CD4-positive, alpha-beta T cell (primary cell): ENCODE measurements around the gene SIL1. TPM values are rescaled to one million over a fixed set of nuclear protein-coding genes. Genes with fewer than 3 reads are reported as not detected.

ENCODE experiments used
- ATAC-seq: fragments of 200-7000 bp; cut with Tn5 transposase; one replicate; pipeline ENCODE4 v1.10.0; 2022; ENCODE audit warnings: mild to moderate bottlenecking; ENCODE audit not compliant: poor library complexity
- CTCF ChIA-PET: fragments of 350-600 bp; sonication (Branson Sonifier 250); formaldehyde crosslinking; loops from one replicate; lab custom pipeline; 2021; ENCODE audit warnings: antibody characterized with exemption, inconsistent platforms; lab: Charles Lee
- POLR2A ChIA-PET: fragments of 350-600 bp; sonication (Branson Sonifier 250); formaldehyde crosslinking; loops from one replicate; lab custom pipeline; 2021; ENCODE audit warnings: antibody characterized with exemption, inconsistent platforms; lab: Charles Lee
- DNase-seq, 14 experiments: peaks; one replicate each; pipeline ENCODE4 v3.0.0-alpha.2; 2013 to 2020; ENCODE audit warnings: mixed read lengths in 2 of 14
- H3K27ac ChIP-seq, 2 donors: one replicate each; pipeline versions ENCODE4 v1.5.1 to v1.7.0; 2013; ENCODE audit warnings: low read length in 2 of 2, low read depth in 1 of 2, mild to moderate bottlenecking in 1 of 2
- H3K27me3 ChIP-seq, 2 experiments: 1 replicate in 1 of 2; 2 replicates in 1 of 2; pipeline versions ENCODE4 v1.6.1 to v1.7.0; 2013; ENCODE audit warnings: low read length in 2 of 2, control low read depth in 1 of 2, mild to moderate bottlenecking in 1 of 2, moderate library complexity in 1 of 2; ENCODE audit not compliant: insufficient read depth in 2 of 2, control insufficient read depth in 1 of 2
- H3K36me3 ChIP-seq: one replicate; pipeline ENCODE4 v1.6.1; 2013; ENCODE audit warnings: low read length, control low read depth; ENCODE audit not compliant: insufficient read depth
- H3K4me1 ChIP-seq: one replicate; pipeline ENCODE4 v1.6.1; 2013; ENCODE audit warnings: low read length, control low read depth; ENCODE audit not compliant: insufficient read depth
- H3K4me3 ChIP-seq: one replicate; pipeline ENCODE4 v1.5.1; 2013; ENCODE audit warnings: mild to moderate bottlenecking, low read length, moderate library complexity
- H3K9me3 ChIP-seq, 2 experiments: 1 replicate in 1 of 2; 2 replicates in 1 of 2; pipeline versions ENCODE4 v1.6.1 to v1.7.0; 2013; ENCODE audit warnings: low read length in 2 of 2, mild to moderate bottlenecking in 2 of 2, control low read depth in 1 of 2, moderate library complexity in 1 of 2; ENCODE audit not compliant: control insufficient read depth in 1 of 2, insufficient read depth in 1 of 2
- H3K27ac Mint-ChIP-seq: one replicate; pipeline ENCODE4 v1.8.0; 2020; ENCODE audit warnings: mixed read lengths
- H3K27me3 Mint-ChIP-seq: one replicate; pipeline ENCODE4 v1.8.0; 2021; ENCODE audit warnings: mixed read lengths
- H3K36me3 Mint-ChIP-seq: one replicate; pipeline ENCODE4 v1.8.0; 2021; ENCODE audit warnings: low read depth, mixed read lengths
- H3K4me1 Mint-ChIP-seq: one replicate; pipeline ENCODE4 v1.8.0; 2021; ENCODE audit warnings: low read depth, mixed read lengths
- H3K4me3 Mint-ChIP-seq: one replicate; pipeline ENCODE4 v1.8.0; 2020; ENCODE audit warnings: mild to moderate bottlenecking, mixed read lengths
- H3K9me3 Mint-ChIP-seq: one replicate; pipeline ENCODE4 v1.8.0; 2020; ENCODE audit warnings: mixed read lengths
- CTCF ChIP-seq: fragments of 200-600 bp; IDR thresholded peaks from one replicate; pipeline ENCODE4 v1.8.0; 2022; ENCODE audit warnings: antibody characterized with exemption, mild to moderate bottlenecking
- intact Hi-C, 2 experiments: fragments of 100-400 bp; cut with DNase I in 1 of 2; cut with micrococcal nuclease in 1 of 2; formaldehyde crosslinking; loops; one replicate each; pipeline versions ENCODE4 v1.15.1 to v1.9.0; 2023 to 2025; cut with DNase I, micrococcal nuclease
- total RNA-seq, 174 experiments: library from RNA in 2 of 174; stranded (reverse) in 2 of 174; gene quantifications; one replicate each; pipeline ENCODE4 v1.2.3 and lab custom pipeline; 2021 to 2026

SIL1 gene
- total RNA-seq, 2 experiments from 2014 or later, result 5.6 to 9.2 TPM

- no peak overlapping the region for H3K4me3 Mint-ChIP-seq
- ChIA-PET POLR2A (no interaction called here), CTCF (no interaction called here)
- no peaks in the 10 kb centered on the region for H3K4me1 ChIP-seq
- ATAC-seq, result no peak
- DNase-seq, result no peak
- no peaks in the 10 kb centered on the region for H3K27me3 ChIP-seq
- no peak overlapping the region for H3K27ac ChIP-seq
- no peaks in the 10 kb centered on the region for H3K9me3 Mint-ChIP-seq
- intact Hi-C loops, result no loop called here
- no peak overlapping the region for H3K27ac Mint-ChIP-seq
- peaks cover 17% of the 10 kb centered on the region for H3K36me3 ChIP-seq
- peaks cover 8% of the 10 kb centered on the region for H3K36me3 Mint-ChIP-seq
- H3K4me3 ChIP-seq, result no peak overlapping the region
- no peaks in the 10 kb centered on the region for H3K27me3 Mint-ChIP-seq
- no peaks in the 10 kb centered on the region for H3K4me1 Mint-ChIP-seq
- TF ChIP-seq CTCF, result no peak
- H3K9me3 ChIP-seq, result no peaks in the 10 kb centered on the region
Observed at GRCh38 chr5:139022528-139022927, 175.6 kb downstream of the SIL1 start.

- TF ChIP-seq CTCF, result no peak
- Mint-ChIP-seq H3K4me1 (no peaks in the 10 kb centered on the region), H3K9me3 (no peaks in the 10 kb centered on the region), H3K36me3 (peaks cover 7% of the 10 kb centered on the region), H3K27ac (no peak overlapping the region), H3K4me3 (no peak overlapping the region), H3K27me3 (no peaks in the 10 kb centered on the region)
- Histone ChIP-seq H3K4me1 (no peaks in the 10 kb centered on the region), H3K27ac (no peak overlapping the region), H3K27me3 (no peaks in the 10 kb centered on the region), H3K4me3 (no peak overlapping the region), H3K36me3 (peaks cover 17% of the 10 kb centered on the region), H3K9me3 (no peaks in the 10 kb centered on the region)
- intact Hi-C loops, result no loop called here
- ChIA-PET POLR2A (no interaction called here), CTCF (no interaction called here)
- ATAC-seq, result no peak
- no peak for DNase-seq
Observed at GRCh38 chr5:139021346-139021745, 176.8 kb downstream of the SIL1 start.

GRCh38 chr5:139019880-139020279, 178.3 kb downstream of the SIL1 start:
- Mint-ChIP-seq H3K27ac (no peak overlapping the region), H3K4me1 (no peaks in the 10 kb centered on the region), H3K27me3 (no peaks in the 10 kb centered on the region), H3K4me3 (no peak overlapping the region), H3K9me3 (no peaks in the 10 kb centered on the region), H3K36me3 (peaks cover 10% of the 10 kb centered on the region)
- CTCF ChIA-PET, result no interaction called here
- DNase-seq (no peak), ATAC-seq (no peak)
- intact Hi-C loops, result no loop called here
- POLR2A ChIA-PET, result no interaction called here
- Histone ChIP-seq H3K4me3 (no peak overlapping the region), H3K9me3 (no peaks in the 10 kb centered on the region), H3K36me3 (peaks cover 17% of the 10 kb centered on the region), H3K4me1 (no peaks in the 10 kb centered on the region), H3K27ac (no peak overlapping the region), H3K27me3 (no peaks in the 10 kb centered on the region)
- TF ChIP-seq CTCF, result no peak
